GM12865 (cell line): Measurements from ENCODE around the gene SMG7.

Experiments
- DNase-seq: peaks from one replicate; pipeline ENCODE4 v3.0.0; 2010; ENCODE audit warnings: low read depth
- H3K4me3 ChIP-seq: 2 replicates; pipeline ENCODE4 v1.5.1; 2011; ENCODE audit warnings: mild to moderate bottlenecking, low read depth, low read length, control low read depth
- CTCF ChIP-seq: IDR thresholded peaks from 2 replicates; pipeline ENCODE4 v1.5.1; 2011; ENCODE audit warnings: low read length, control low read depth, low read depth, inconsistent platforms; ENCODE audit not compliant: insufficient read depth; ENCODE audit errors: missing control alignments

SMG7 gene

GRCh38 chr1:183554577-183554976, 82.3 kb downstream of the SMG7 start:
- TF ChIP-seq CTCF = no peak
- no peak for DNase-seq
- no peak overlapping the region for H3K4me3 ChIP-seq

GRCh38 chr1:183559061-183559460, 86.8 kb downstream of the SMG7 start:
- TF ChIP-seq CTCF = no peak

GRCh38 chr1:183562701-183563100, 90.4 kb downstream of the SMG7 start:
- TF ChIP-seq CTCF = no peak
- H3K4me3 ChIP-seq = no peak overlapping the region
- no peak for DNase-seq

More at GRCh38 chr1:183559061-183559460, 86.8 kb downstream of the SMG7 start:
- DNase-seq = no peak
- no peak overlapping the region for H3K4me3 ChIP-seq

- TF ChIP-seq CTCF = no peak
- H3K4me3 ChIP-seq = no peak overlapping the region
- no peak for DNase-seq
Observed at GRCh38 chr1:183565261-183565660, 93.0 kb downstream of the SMG7 start.

- DNase-seq = no peak
- no peak overlapping the region for H3K4me3 ChIP-seq
- no peak for TF ChIP-seq CTCF
Observed at GRCh38 chr1:183566026-183566425, 93.7 kb downstream of the SMG7 start.

- TF ChIP-seq CTCF = no peak
- H3K4me3 ChIP-seq = no peak overlapping the region
- DNase-seq = peak; percentile 38
Observed at GRCh38 chr1:183567584-183567983, 95.3 kb downstream of the SMG7 start.

- no peak overlapping the region for H3K4me3 ChIP-seq
- DNase-seq = no peak
- TF ChIP-seq CTCF = no peak
Observed at GRCh38 chr1:183568176-183569021, 96.1 kb downstream of the SMG7 start.
